22Rv1 (cell line): ENCODE results near the gene DSCAML1.

Experiments used
- H3K27ac ChIP-seq: fragments of 450-650 bp; 2 replicates; pipeline ENCODE4 v1.5.1; 2017
- ZFX ChIP-seq: fragments of 450-650 bp; IDR thresholded peaks from 2 replicates; pipeline ENCODE4 v1.6.1; 2017; ENCODE audit warnings: antibody characterized with exemption, borderline replicate concordance
- TF ChIP-seq, protein P1 (sequence below): fragments of 450-650 bp; IDR thresholded peaks from 2 replicates; pipeline ENCODE4 v1.5.1; 2017; ENCODE audit warnings: mild to moderate bottlenecking

DSCAML1 gene

DNA sequence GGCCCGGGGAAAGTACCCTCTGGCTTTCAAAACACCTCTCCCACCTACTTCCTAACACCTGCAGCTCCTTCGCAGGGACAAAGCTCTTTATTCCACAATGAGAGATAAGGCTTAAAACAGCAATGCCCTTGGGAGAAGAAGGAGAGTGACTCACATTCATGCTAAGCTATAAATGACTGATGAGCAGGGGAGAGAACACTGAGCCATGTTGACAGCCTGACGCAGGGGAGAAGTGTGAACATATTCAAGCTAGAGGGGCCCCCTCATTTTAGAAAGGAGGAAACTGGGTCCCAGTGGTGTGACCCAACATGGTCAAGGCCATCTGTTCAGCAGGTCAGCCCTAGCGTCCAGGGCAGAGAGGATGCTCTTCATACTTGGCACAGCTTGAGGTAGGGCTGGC, 171.8 kb downstream of the DSCAML1 start:
- H3K27ac ChIP-seq, result no peak overlapping the region
- TF ChIP-seq, protein P1, sequence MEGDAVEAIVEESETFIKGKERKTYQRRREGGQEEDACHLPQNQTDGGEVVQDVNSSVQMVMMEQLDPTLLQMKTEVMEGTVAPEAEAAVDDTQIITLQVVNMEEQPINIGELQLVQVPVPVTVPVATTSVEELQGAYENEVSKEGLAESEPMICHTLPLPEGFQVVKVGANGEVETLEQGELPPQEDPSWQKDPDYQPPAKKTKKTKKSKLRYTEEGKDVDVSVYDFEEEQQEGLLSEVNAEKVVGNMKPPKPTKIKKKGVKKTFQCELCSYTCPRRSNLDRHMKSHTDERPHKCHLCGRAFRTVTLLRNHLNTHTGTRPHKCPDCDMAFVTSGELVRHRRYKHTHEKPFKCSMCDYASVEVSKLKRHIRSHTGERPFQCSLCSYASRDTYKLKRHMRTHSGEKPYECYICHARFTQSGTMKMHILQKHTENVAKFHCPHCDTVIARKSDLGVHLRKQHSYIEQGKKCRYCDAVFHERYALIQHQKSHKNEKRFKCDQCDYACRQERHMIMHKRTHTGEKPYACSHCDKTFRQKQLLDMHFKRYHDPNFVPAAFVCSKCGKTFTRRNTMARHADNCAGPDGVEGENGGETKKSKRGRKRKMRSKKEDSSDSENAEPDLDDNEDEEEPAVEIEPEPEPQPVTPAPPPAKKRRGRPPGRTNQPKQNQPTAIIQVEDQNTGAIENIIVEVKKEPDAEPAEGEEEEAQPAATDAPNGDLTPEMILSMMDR, result no peak
- TF ChIP-seq ZFX, result no peak

DNA sequence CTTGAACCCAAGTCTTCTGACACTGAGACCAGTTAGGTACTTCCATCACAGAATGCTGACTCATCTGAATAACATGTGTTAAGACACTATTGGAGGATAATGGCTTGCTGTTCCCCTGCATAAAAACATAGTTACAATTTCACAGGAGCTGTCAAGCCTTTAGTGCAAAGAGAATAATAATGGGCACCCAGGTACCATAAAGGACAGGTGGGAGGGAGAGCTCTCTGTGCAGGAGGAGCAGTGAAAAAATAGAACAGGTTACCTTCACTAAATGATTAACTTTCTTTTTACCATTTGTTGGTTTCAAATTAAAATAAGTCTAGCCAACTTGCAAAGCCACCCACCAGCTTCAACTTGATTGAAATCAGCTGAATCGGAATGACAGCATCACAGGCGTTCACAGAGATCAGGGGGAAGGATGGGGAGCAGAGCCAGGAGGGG, 173.2 kb downstream of the DSCAML1 start:
- H3K27ac ChIP-seq, result no peak overlapping the region
- TF ChIP-seq, protein P1, result no peak
- no peak for TF ChIP-seq ZFX

DNA sequence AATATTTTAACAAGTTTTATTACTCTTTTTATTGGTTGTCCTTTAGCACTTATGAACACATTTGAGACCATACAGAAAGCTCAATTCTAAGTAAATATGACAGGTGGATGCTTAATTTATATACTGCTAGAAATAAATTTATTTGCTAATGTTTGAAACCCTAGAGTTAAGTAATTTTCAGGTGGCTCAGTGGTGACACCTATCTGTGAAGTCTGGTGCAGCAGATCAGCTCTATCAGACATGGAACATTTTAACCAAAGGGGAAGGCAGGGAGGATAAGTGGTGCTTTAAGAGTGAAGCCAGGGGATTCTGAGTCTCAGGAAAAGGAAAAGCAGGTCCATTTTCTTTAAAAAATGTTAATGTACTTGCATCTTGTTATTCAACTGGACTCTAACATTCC, 175.8 kb downstream of the DSCAML1 start:
- H3K27ac ChIP-seq, result no peak overlapping the region
- no peak for TF ChIP-seq ZFX
- TF ChIP-seq, protein P1, result peak; percentile 68

DNA sequence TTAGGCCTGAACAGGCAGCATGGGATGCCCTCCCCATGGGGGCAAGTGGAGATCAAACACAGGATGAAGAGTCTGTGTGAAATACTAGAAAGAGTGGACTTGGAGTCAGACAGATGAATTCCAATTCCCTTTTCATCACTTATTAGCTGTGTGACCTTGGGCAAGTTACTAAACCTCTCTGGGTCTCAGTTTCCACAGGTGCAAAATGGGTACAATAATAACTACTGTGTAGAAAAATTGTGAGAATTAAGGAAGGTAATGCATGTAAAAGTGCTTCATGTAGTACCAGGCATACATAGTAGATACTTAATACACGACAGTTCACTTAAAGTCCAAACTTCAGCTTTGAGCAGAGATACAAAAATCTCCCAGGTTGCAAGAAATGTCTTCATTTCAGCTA, 176.4 kb downstream of the DSCAML1 start:
- TF ChIP-seq ZFX, result no peak
- TF ChIP-seq, protein P1, result no peak
- no peak overlapping the region for H3K27ac ChIP-seq

DNA sequence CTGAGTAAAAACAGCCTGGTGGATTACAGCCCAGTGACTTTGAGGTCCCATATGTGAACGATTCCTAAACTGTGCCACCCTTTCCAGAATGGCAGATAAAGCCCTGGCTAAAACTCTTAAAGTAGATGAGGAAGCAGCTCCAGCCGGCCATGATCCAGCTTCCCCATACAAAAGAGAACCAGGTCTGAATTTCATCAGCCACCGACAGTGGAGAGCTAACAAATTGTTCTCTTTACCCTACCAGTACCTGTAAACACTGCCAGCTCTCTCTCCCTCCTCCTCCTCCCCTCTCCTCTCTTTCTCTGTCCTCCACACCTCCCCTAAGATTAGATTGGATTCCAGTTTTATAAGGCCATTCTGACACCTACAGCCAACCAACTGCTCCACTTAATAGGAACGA, 176.9 kb downstream of the DSCAML1 start:
- TF ChIP-seq ZFX, result no peak
- TF ChIP-seq, protein P1, result no peak
- H3K27ac ChIP-seq, result no peak overlapping the region

DNA sequence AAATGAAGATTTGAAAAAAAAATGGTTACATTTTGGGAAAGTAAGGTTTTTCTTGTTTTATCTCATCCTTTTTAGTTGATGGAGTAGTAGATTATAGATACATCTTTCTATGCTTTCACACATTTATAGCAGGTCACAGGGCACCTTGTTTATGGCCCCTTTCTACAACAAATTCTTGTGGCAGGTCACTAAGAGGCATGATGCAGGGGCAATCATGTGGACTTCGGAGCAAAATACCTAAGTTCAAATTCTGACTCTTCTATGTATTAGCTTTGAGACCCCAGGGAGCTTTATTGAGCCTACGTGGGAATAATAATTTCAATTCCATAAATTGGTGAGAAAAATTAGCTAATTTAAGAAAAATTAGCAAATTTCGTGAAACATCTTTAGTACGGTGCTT, 177.4 kb downstream of the DSCAML1 start:
- H3K27ac ChIP-seq, result no peak overlapping the region
- no peak for TF ChIP-seq ZFX
- TF ChIP-seq, protein P1, result no peak

DNA sequence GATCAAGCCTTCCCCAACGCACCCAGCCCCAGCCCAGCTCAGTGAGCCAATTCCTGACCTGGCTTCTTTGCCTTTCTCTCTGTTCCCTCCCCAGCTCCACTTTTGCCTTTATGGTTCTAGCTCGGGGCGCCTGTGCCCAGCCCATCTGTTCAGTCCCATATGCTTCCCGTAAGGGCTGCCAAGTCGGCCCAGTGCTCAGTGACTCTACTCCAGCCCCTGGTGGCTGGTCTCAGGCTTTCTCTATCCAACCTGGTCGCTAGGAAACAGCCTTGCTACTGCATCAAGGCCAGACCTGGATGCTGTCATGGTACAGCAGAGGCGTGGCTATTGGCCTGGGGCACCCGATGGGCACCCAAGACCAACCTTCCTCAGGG, 178.0 kb downstream of the DSCAML1 start:
- no peak overlapping the region for H3K27ac ChIP-seq
- TF ChIP-seq, protein P1, result no peak
- TF ChIP-seq ZFX, result no peak
